ENCODE measurements around the gene DHX35. TPM values are rescaled to one million over a fixed set of nuclear protein-coding genes. Genes with fewer than 3 reads are reported as not detected.

The DHX35 gene
- total and polyA plus RNA-seq, 2 of the 13 experiments (the other 11 are each of a cell fraction or from before 2014, with no cell fraction given), result 25.8 to 28.7 TPM

GRCh38 chr20:39049148-39049547 lies 87.0 kb downstream of the DHX35 start:
- BruUV-seq (replicated peaks), result no TSS peak
- intact Hi-C loops (cut with micrococcal nuclease; ENCODE audit: unreplicated experiment) (loop anchor here (2.0 to 10.0 kb wide), 3 partner anchors 36 to 402 kb away; partner anchors contain the start of gene DHX35), in situ Hi-C loops (cut with HindIII; ENCODE audit: extremely low pct_ligation_motif_present, low pct_unique_long_range_greater_than_20kb) (loop anchor here (5.0 to 25.0 kb wide), 3 partner anchors 33 to 412 kb away; no protein-coding TSS in a partner anchor)
- peak overlapping the region; percentile 100 for H3K4me2 ChIP-seq (ENCODE audit: low read depth, low read length)
- 51% methylated on average over 2 of the region's 2 CpGs for WGBS (ENCODE audit: low lambda C conversion rate)
- FAIRE-seq, result no peak
- H3K4me1 ChIP-seq (ENCODE audit: insufficient read depth, low read length), result peaks cover 22% of the 10 kb centered on the region
- ChIA-PET CTCF (ENCODE audit: low intra/inter-chr PET ratio, low total read pairs) (interaction anchor here (1.3 to 4.8 kb wide), 3 partner anchors 31 to 155 kb away, joined by 3 to 96 read pairs (median 4); partner anchors contain the start of gene FAM83D), POLR2A (interaction anchor here (1.0 to 3.1 kb wide), 6 partner anchors 12 to 123 kb away, joined by 4 to 20 read pairs (median 6); partner anchors contain the start of genes DHX35 and FAM83D)
- TF ChIP-seq ZNF691 (CRISPR knock-in tag; IDR thresholded peaks at IDR 0.05; ENCODE audit: borderline replicate concordance, low read depth) (0 out of 2 replicates have a peak, but pooled peaks have one; percentile 12), POLR2G (IDR thresholded peaks at IDR 0.05; ENCODE audit: low read depth, low read length) (no peak), CC2D1A (CRISPR knock-in tag; IDR thresholded peaks at IDR 0.05) (0 out of 2 replicates have a peak, but pooled peaks have one; percentile 70), TGIF2 (CRISPR knock-in tag; IDR thresholded peaks at IDR 0.05) (peak; percentile 10; the same call in 1 of the 2 replicates), KDM6A (CRISPR knock-in tag; IDR thresholded peaks at IDR 0.05; ENCODE audit: low read depth) (no peak), TAF15 (IDR thresholded peaks at IDR 0.05; ENCODE audit: low read depth, low read length, poor library complexity, severe bottlenecking) (no peak), ZBTB44 (CRISPR knock-in tag; IDR thresholded peaks at IDR 0.05) (no peak), DMAP1 (CRISPR knock-in tag; IDR thresholded peaks at IDR 0.05) (no peak), AHR (CRISPR knock-in tag; IDR thresholded peaks at IDR 0.05) (no peak), ZNF629 (CRISPR knock-in tag; conservative IDR thresholded peaks at IDR 0.05) (peak; percentile 72)
- peaks cover 0 to 5% of the 10 kb centered on the region in 2 experiments; a peak in 2 of 5 replicates for H3K27me3 ChIP-seq (ENCODE audit: control insufficient read depth in 1 of 2, insufficient read depth in 2 of 2, low read length in 2 of 2)
- ATAC-seq, result peak; percentile 3
- no peak for DNase-seq (ENCODE audit: low spot score)
- no peaks in the 10 kb centered on the region for H3K9me3 ChIP-seq (ENCODE audit: low read length)
- peak overlapping the region; percentile 63 to 89 (median 76) for H3K4me3 ChIP-seq (replicated peaks in 1 of 3; ENCODE audit: insufficient read depth in 1 of 3, low read depth in 2 of 3, low read length in 3 of 3)
- H4K20me1 ChIP-seq (ENCODE audit: insufficient read depth, low read length), result no peaks in the 10 kb centered on the region
- peaks cover 0 to 2% of the 10 kb centered on the region in 2 experiments; a peak in 2 of 5 replicates for H3K36me3 ChIP-seq (replicated peaks in 1 of 2; ENCODE audit: control insufficient read depth in 1 of 2, insufficient read depth in 2 of 2, low read length in 2 of 2)
- no peak overlapping the region for H3K27ac ChIP-seq (ENCODE audit: extremely low read length, insufficient read depth, low read length)
- peak overlapping the region; percentile 75; the same call in 1 of the 2 replicates for H3K9ac ChIP-seq (ENCODE audit: insufficient read depth, low read depth, low read length)
- H2AFZ ChIP-seq (ENCODE audit: low read length), result no peak overlapping the region
- H3K79me2 ChIP-seq (ENCODE audit: insufficient read depth, low read length), result no peaks in the 10 kb centered on the region

All from HepG2 (cell line).